HepG2 (cell line): Measurements from ENCODE around the gene RBM12. TPM values are rescaled to one million over a fixed set of nuclear protein-coding genes. Genes with fewer than 3 reads are reported as not detected.

Experiments
- ATAC-seq: fragments of 200-7000 bp; cut with Tn5 transposase; 3 replicates; pipeline ENCODE4 v1.9.1; 2020; ENCODE audit warnings: mild to moderate bottlenecking, moderate library complexity
- BruUV-seq: library from RNA; stranded (reverse); fragments of 400-500 nt; replicated peaks from 2 replicates; lab custom pipeline; 2021; lab: Mats Ljungman, UMichigan
- CTCF ChIA-PET: fragments of 300-600 bp; formaldehyde crosslinking; extraction: SDS; loops from one replicate; lab custom pipeline; 2021; ENCODE audit warnings: low total read pairs, inconsistent platforms, low intra/inter-chr PET ratio; lab: Yijun Ruan, JAX
- POLR2A ChIA-PET: fragments of 350-600 bp; sonication (Branson Sonifier 250); formaldehyde crosslinking; loops from one replicate; lab custom pipeline; 2020; ENCODE audit warnings: antibody characterized with exemption, inconsistent platforms; lab: Yijun Ruan, JAX
- DNase-seq: peaks from one replicate; pipeline ENCODE4 v3.0.0-alpha.2; 2015; ENCODE audit warnings: low spot score
- FAIRE-seq: peaks from 3 replicates; lab custom pipeline; 2011; peaks lifted over from hg19 to GRCh38; lab: Jason Lieb, UNC
- H2AFZ ChIP-seq: one replicate; pipeline ENCODE4 v1.6.1; 2011; ENCODE audit warnings: low read length, inconsistent platforms
- H3K27ac ChIP-seq: fragments of 300-600 bp; 3 replicates; pipeline ENCODE4 v1.8.0; 2011; ENCODE audit warnings: mixed run types, mild to moderate bottlenecking, mixed read lengths, low read length, inconsistent platforms; ENCODE audit not compliant: insufficient read depth; ENCODE audit errors: extremely low read length
- H3K27me3 ChIP-seq, 2 experiments: fragments of 200-600 bp in 1 of 2; 2 replicates in 1 of 2; 3 replicates in 1 of 2; pipeline versions ENCODE4 v1.6.0 to v1.8.0; 2011; ENCODE audit warnings: low read length in 2 of 2, mild to moderate bottlenecking in 2 of 2, moderate library complexity in 2 of 2, inconsistent platforms in 1 of 2; ENCODE audit not compliant: insufficient read depth in 2 of 2, control insufficient read depth in 1 of 2
- H3K36me3 ChIP-seq, 2 experiments: fragments of 200-600 bp in 1 of 2; replicated peaks in 1 of 2; 2 replicates in 1 of 2; 3 replicates in 1 of 2; pipeline versions ENCODE4 v1.5.1 to v1.8.0; 2011; ENCODE audit warnings: low read length in 2 of 2, inconsistent platforms in 1 of 2; ENCODE audit not compliant: insufficient read depth in 2 of 2, control insufficient read depth in 1 of 2
- H3K4me1 ChIP-seq: 2 replicates; pipeline ENCODE4 v1.5.1; 2012; ENCODE audit warnings: low read length, inconsistent platforms; ENCODE audit not compliant: insufficient read depth
- H3K4me2 ChIP-seq: 2 replicates; pipeline ENCODE4 v1.6.0; 2011; ENCODE audit warnings: low read depth, low read length, inconsistent platforms
- H3K4me3 ChIP-seq, 3 experiments: fragments of 200-600 bp in 1 of 3; sonication (generic), shearing (Covaris generic) in 1 of 3; replicated peaks in 1 of 3; 2 replicates each; pipeline ENCODE4 v1.5.1; 2011 to 2016; ENCODE audit warnings: low read length in 3 of 3, inconsistent platforms in 2 of 3, low read depth in 2 of 3, mild to moderate bottlenecking in 2 of 3, control low read depth in 1 of 3, mixed read lengths in 1 of 3; ENCODE audit not compliant: insufficient read depth in 1 of 3
- H3K79me2 ChIP-seq: one replicate; pipeline ENCODE4 v1.6.1; 2011; ENCODE audit warnings: low read length, inconsistent platforms; ENCODE audit not compliant: insufficient read depth
- H3K9ac ChIP-seq: 2 replicates; pipeline ENCODE4 v1.6.0; 2011; ENCODE audit warnings: mild to moderate bottlenecking, low read depth, low read length, inconsistent platforms; ENCODE audit not compliant: insufficient read depth
- H3K9me3 ChIP-seq: 2 replicates; pipeline ENCODE4 v1.5.1; 2012; ENCODE audit warnings: mild to moderate bottlenecking, low read length
- H4K20me1 ChIP-seq: 2 replicates; pipeline ENCODE4 v1.6.0; 2011; ENCODE audit warnings: inconsistent platforms, mild to moderate bottlenecking, low read length, moderate library complexity; ENCODE audit not compliant: insufficient read depth
- AKAP8 ChIP-seq: sonication (generic); formaldehyde crosslinking; IDR thresholded peaks from 2 replicates; pipeline ENCODE4 v1.5.1; 2020; ENCODE audit warnings: mild to moderate bottlenecking, missing genetic modification reagents
- FLYWCH1 ChIP-seq: sonication (generic); formaldehyde crosslinking; IDR thresholded peaks from 2 replicates; pipeline ENCODE4 v1.8.1; 2023; ENCODE audit warnings: mild to moderate bottlenecking, missing genetic modification reagents
- KDM5B ChIP-seq: sonication (generic); formaldehyde crosslinking; IDR thresholded peaks from 2 replicates; pipeline ENCODE4 v1.4.0; 2020; ENCODE audit warnings: missing genetic modification reagents, mild to moderate bottlenecking, borderline replicate concordance
- MTA1 ChIP-seq: sonication (generic); formaldehyde crosslinking; IDR thresholded peaks from 2 replicates; pipeline ENCODE4 v1.4.0; 2020; ENCODE audit warnings: missing genetic modification reagents, mild to moderate bottlenecking, borderline replicate concordance
- NFYC ChIP-seq: IDR thresholded peaks from 2 replicates; pipeline ENCODE4 v1.6.1; 2016; ENCODE audit warnings: missing genetic modification reagents, missing compliant biosample characterization
- PHF8 ChIP-seq: sonication (generic); formaldehyde crosslinking; IDR thresholded peaks from 2 replicates; pipeline ENCODE4 v1.5.0; 2020; ENCODE audit warnings: missing genetic modification reagents
- PITX1 ChIP-seq: sonication (generic); formaldehyde crosslinking; IDR thresholded peaks from 2 replicates; pipeline ENCODE4 v1.5.1; 2020; ENCODE audit warnings: mild to moderate bottlenecking, missing genetic modification reagents
- POLR2AphosphoS5 ChIP-seq: IDR thresholded peaks from 2 replicates; pipeline ENCODE4 v1.6.1; 2012; ENCODE audit warnings: low read depth, low read length
- RBM22 ChIP-seq: fragments of 200-400 bp; formaldehyde crosslinking; optimal IDR thresholded peaks from 2 replicates; pipeline ENCODE3; 2017; ENCODE audit warnings: mild to moderate bottlenecking, low read length, moderate library complexity
- ZFP91 ChIP-seq: sonication (generic); formaldehyde crosslinking; IDR thresholded peaks from 2 replicates; pipeline ENCODE4 v1.9.0; 2022; ENCODE audit warnings: missing genetic modification reagents, mild to moderate bottlenecking, borderline replicate concordance
- ZNF280B ChIP-seq: sonication (generic); formaldehyde crosslinking; IDR thresholded peaks from 2 replicates; pipeline ENCODE4 v1.5.0; 2020; ENCODE audit warnings: missing genetic modification reagents, mild to moderate bottlenecking, borderline replicate concordance
- ZNF558 ChIP-seq: sonication (generic); formaldehyde crosslinking; IDR thresholded peaks from 2 replicates; pipeline ENCODE4 v1.9.0; 2022; ENCODE audit warnings: mild to moderate bottlenecking, missing genetic modification reagents, borderline replicate concordance
- ZNF670 ChIP-seq: sonication (generic); formaldehyde crosslinking; IDR thresholded peaks from 2 replicates; pipeline ENCODE4 v1.8.0; 2022; ENCODE audit warnings: mild to moderate bottlenecking, missing genetic modification reagents, borderline replicate concordance
- ZNF687 ChIP-seq: sonication (generic); formaldehyde crosslinking; IDR thresholded peaks from 2 replicates; pipeline ENCODE4 v1.5.1; 2020; ENCODE audit warnings: mild to moderate bottlenecking, missing genetic modification reagents, moderate library complexity
- ZSCAN31 ChIP-seq: sonication (generic); formaldehyde crosslinking; IDR thresholded peaks from 2 replicates; pipeline ENCODE4 v1.5.0; 2020; ENCODE audit warnings: low read depth, mild to moderate bottlenecking, missing genetic modification reagents
- WGBS: methylation state at CpG from one replicate; pipeline ENCODE4 v1.1.6; 2017; ENCODE audit warnings: low lambda C conversion rate; 5-methylcytosine and 5-hydroxymethylcytosine counted together
- in situ Hi-C: cut with HindIII; loops from 2 replicates; pipeline ENCODE4 v1.10.0; 2017; ENCODE audit warnings: low pct_unique_long_range_greater_than_20kb; ENCODE audit not compliant: extremely low pct_ligation_motif_present
- intact Hi-C: fragments of 100-400 bp; cut with micrococcal nuclease; formaldehyde crosslinking; loops from one replicate; pipeline ENCODE4 v1.10.0; 2022; ENCODE audit not compliant: unreplicated experiment
- polyA plus RNA-seq, 8 experiments: library from polyadenylated mRNA; depleted of rRNA in 3 of 8; stranded (reverse) in 7 of 8; unstranded in 1 of 8; fragments of >200 nt; fragmentation: Illumina TruSeq in 4 of 8; extraction: Trizol in 4 of 8; gene quantifications; 2 replicates each; pipeline versions ENCODE4 v1.2.1 to v1.2.3, GENCODE V29; 2011 to 2016; ENCODE audit warnings: low read depth in 4 of 8, missing spikeins in 1 of 8, mixed read lengths in 1 of 8; ENCODE audit not compliant: insufficient read depth in 1 of 8
- total RNA-seq, 5 experiments: library from RNA; depleted of rRNA; stranded (reverse); fragments of >200 nt; fragmentation: Illumina TruSeq; extraction: Trizol; gene quantifications; 2 replicates each; pipeline ENCODE4 v1.2.3, GENCODE V29; 2016; ENCODE audit warnings: low read depth in 1 of 5

The RBM12 gene
- total and polyA plus RNA-seq, 2 of the 13 experiments (the other 11 are each of a cell fraction or from before 2014, with no cell fraction given): 97.9 to 104 TPM

GRCh38 chr20:35632539-35633115, 32.1 kb downstream of the RBM12 start:
- Histone ChIP-seq H3K27me3 (no peaks in the 10 kb centered on the region), H2AFZ (no peak overlapping the region), H4K20me1 (peaks cover 42% of the 10 kb centered on the region), H3K9ac (no peak overlapping the region), H3K4me1 (peaks cover 26% of the 10 kb centered on the region), H3K4me2 (no peak overlapping the region), H3K9me3 (no peaks in the 10 kb centered on the region), H3K79me2 (peaks cover 52% of the 10 kb centered on the region), H3K36me3 (peaks cover 38 to 48% of the 10 kb centered on the region in 2 experiments), H3K27ac (no peak overlapping the region), H3K4me3 (no peak overlapping the region)
- intact Hi-C loops (no loop called here), in situ Hi-C loops (no loop called here)
- FAIRE-seq (no peak), ATAC-seq (no peak), DNase-seq (no peak)
- ChIA-PET CTCF (no interaction called here), POLR2A (interaction anchor here (3.9 kb wide), 1 partner anchor 14 kb away, joined by 24 read pairs; no protein-coding TSS in a partner anchor)
- no TSS peak for BruUV-seq
- 98% methylated on average over 13 of the region's 13 CpGs for WGBS
- peak; percentile 72 for TF ChIP-seq RBM22
- 0 out of 2 replicates have a peak, but pooled peaks have one; percentile 43 for TF ChIP-seq KDM5B (CRISPR knock-in tag)
- 0 out of 2 replicates have a peak, but pooled peaks have one; percentile 18 for TF ChIP-seq ZSCAN31 (CRISPR knock-in tag)
- peak; percentile 50; the same call in 1 of the 2 replicates for TF ChIP-seq MTA1
- no peak for TF ChIP-seq ZNF558 (CRISPR knock-in tag)
- peak; percentile 39; the same call in 1 of the 2 replicates for TF ChIP-seq AKAP8 (CRISPR knock-in tag)
- TF ChIP-seq POLR2AphosphoS5: peak; percentile 22; the same call in 1 of the 2 replicates
- TF ChIP-seq PITX1: peak; percentile 38; the same call in 1 of the 2 replicates
- peak; percentile 41 for TF ChIP-seq ZNF687 (CRISPR knock-in tag)
- no peak for TF ChIP-seq NFYC
- no peak for TF ChIP-seq FLYWCH1
- TF ChIP-seq ZNF280B (CRISPR knock-in tag): 0 out of 2 replicates have a peak, but pooled peaks have one; percentile 22
- 0 out of 2 replicates have a peak, but pooled peaks have one; percentile 21 for TF ChIP-seq ZFP91 (CRISPR knock-in tag)
- no peak for TF ChIP-seq ZNF670 (CRISPR knock-in tag)
- TF ChIP-seq PHF8 (CRISPR knock-in tag): 0 out of 2 replicates have a peak, but pooled peaks have one; percentile 23
